ENCODE measurements around the gene GPATCH4. TPM values are rescaled to one million over a fixed set of nuclear protein-coding genes. Genes with fewer than 3 reads are reported as not detected.

Gene GPATCH4
- total RNA-seq, 1 experiment from 2014 or later, result 53.5 TPM

DNA sequence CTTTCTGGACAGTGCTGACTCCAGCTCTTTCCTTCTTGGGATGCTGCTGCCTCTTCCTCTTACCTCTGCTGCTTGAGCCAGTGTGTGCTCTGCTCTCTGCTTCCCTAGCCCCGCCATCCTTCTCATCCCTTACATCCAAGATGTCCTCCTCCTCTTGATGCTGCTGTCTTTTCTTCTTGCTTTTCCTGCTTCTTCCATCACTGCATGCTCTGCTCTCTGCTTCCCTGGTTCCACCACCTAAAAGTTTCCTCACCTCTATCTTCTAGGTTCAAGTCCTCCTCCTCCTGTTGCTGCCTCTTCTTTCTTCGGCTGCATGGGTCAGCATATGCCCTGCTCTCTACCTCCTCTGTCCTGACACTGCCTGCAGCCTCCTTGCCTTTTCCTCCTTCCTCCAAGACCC, 6.3 kb downstream of the GPATCH4 start:
- Mint-ChIP-seq H3K27ac (ENCODE audit: unreplicated experiment) (no peak overlapping the region), H3K9me3 (ENCODE audit: unreplicated experiment) (no peaks in the 10 kb centered on the region), H3K4me3 (ENCODE audit: unreplicated experiment) (no peak overlapping the region), H3K27me3 (ENCODE audit: insufficient read depth, unreplicated experiment) (no peaks in the 10 kb centered on the region), H3K4me1 (ENCODE audit: low read depth, unreplicated experiment) (peaks cover 16% of the 10 kb centered on the region), H3K36me3 (ENCODE audit: insufficient read depth, unreplicated experiment) (peaks cover 38% of the 10 kb centered on the region)
- Histone ChIP-seq H3K4me3 (ENCODE audit: low read depth, low read length) (no peak overlapping the region), H3K4me1 (peaks cover 8% of the 10 kb centered on the region; the same call in 1 of the 2 replicates), H3K36me3 (ENCODE audit: control insufficient read depth, insufficient read depth, low read length) (peaks cover 4% of the 10 kb centered on the region; the same call in 1 of the 2 replicates), H3K9me3 (no peaks in the 10 kb centered on the region), H3K27me3 (replicated peaks; ENCODE audit: control insufficient read depth, insufficient read depth, low read length) (no peaks in the 10 kb centered on the region)
- CTCF ChIA-PET, result interaction anchor here (1.5 kb wide), 1 partner anchor 14 kb away, joined by 3 read pairs; no protein-coding TSS in a partner anchor
- no peak for DNase-seq
- TF ChIP-seq CTCF (IDR thresholded peaks at IDR 0.05; ENCODE audit: insufficient read depth in 1 of 2, low read depth in 1 of 2, low read length in 1 of 2, severe bottlenecking in 1 of 2, unreplicated experiment in 1 of 2), result no peak
- POLR2A ChIA-PET, result no interaction called here
- intact Hi-C loops (cut with micrococcal nuclease; ENCODE audit: unreplicated experiment), result no loop called here
- no TSS peak for BruUV-seq (replicated peaks)

- H3K4me1 Mint-ChIP-seq (ENCODE audit: low read depth, unreplicated experiment), result peaks cover 16% of the 10 kb centered on the region
- no TSS peak for BruUV-seq (replicated peaks)
- Histone ChIP-seq H3K4me3 (ENCODE audit: low read depth, low read length) (no peak overlapping the region), H3K4me1 (peaks cover 8% of the 10 kb centered on the region; the same call in 1 of the 2 replicates), H3K27me3 (replicated peaks; ENCODE audit: control insufficient read depth, insufficient read depth, low read length) (no peaks in the 10 kb centered on the region), H3K36me3 (ENCODE audit: control insufficient read depth, insufficient read depth, low read length) (peaks cover 4% of the 10 kb centered on the region; the same call in 1 of the 2 replicates), H3K9me3 (no peaks in the 10 kb centered on the region)
- intact Hi-C loops (cut with micrococcal nuclease; ENCODE audit: unreplicated experiment), result no loop called here
- H3K36me3 Mint-ChIP-seq (ENCODE audit: insufficient read depth, unreplicated experiment), result peaks cover 38% of the 10 kb centered on the region
- CTCF ChIA-PET, result interaction anchor here (0.5 to 0.6 kb wide), 2 partner anchors 33 to 256 kb away, joined by 3 read pairs; partner anchors contain the start of gene CCT3
- no peak overlapping the region for H3K27ac Mint-ChIP-seq (ENCODE audit: unreplicated experiment)
- TF ChIP-seq CTCF (IDR thresholded peaks at IDR 0.05; ENCODE audit: insufficient read depth in 1 of 2, low read depth in 1 of 2, low read length in 1 of 2, severe bottlenecking in 1 of 2, unreplicated experiment in 1 of 2), result no peak
- H3K4me3 Mint-ChIP-seq (ENCODE audit: unreplicated experiment), result no peak overlapping the region
- H3K9me3 Mint-ChIP-seq (ENCODE audit: unreplicated experiment), result no peaks in the 10 kb centered on the region
- no peaks in the 10 kb centered on the region for H3K27me3 Mint-ChIP-seq (ENCODE audit: insufficient read depth, unreplicated experiment)
- DNase-seq, result no peak
- POLR2A ChIA-PET, result no interaction called here
These were observed 7.1 kb downstream of the GPATCH4 start for GRCh38 chr1:156594190-156594589.

DNA sequence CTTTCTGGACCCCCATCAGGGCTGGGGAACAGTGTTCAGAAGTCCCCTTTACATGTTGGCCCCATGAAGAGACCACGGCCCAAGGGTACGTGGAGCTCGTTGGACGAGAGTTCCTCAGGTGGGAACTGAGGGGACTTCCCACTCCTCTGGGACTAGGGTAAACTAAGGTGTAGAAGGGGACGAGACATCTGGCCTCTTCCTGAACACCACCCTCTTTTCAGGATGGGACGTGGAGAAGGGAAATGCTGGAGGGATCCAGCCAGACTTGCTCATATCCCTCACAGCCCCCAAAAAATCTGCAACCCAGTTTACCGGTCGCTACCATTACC, 7.7 kb downstream of the GPATCH4 start:
- intact Hi-C loops (cut with micrococcal nuclease; ENCODE audit: unreplicated experiment), result no loop called here
- Histone ChIP-seq H3K4me1 (peaks cover 8% of the 10 kb centered on the region; the same call in 1 of the 2 replicates), H3K27me3 (replicated peaks; ENCODE audit: control insufficient read depth, insufficient read depth, low read length) (no peaks in the 10 kb centered on the region), H3K36me3 (ENCODE audit: control insufficient read depth, insufficient read depth, low read length) (peaks cover 4% of the 10 kb centered on the region; the same call in 1 of the 2 replicates), H3K4me3 (ENCODE audit: low read depth, low read length) (no peak overlapping the region), H3K9me3 (no peaks in the 10 kb centered on the region)
- Mint-ChIP-seq H3K4me3 (ENCODE audit: unreplicated experiment) (no peak overlapping the region), H3K36me3 (ENCODE audit: insufficient read depth, unreplicated experiment) (peaks cover 34% of the 10 kb centered on the region), H3K9me3 (ENCODE audit: unreplicated experiment) (no peaks in the 10 kb centered on the region), H3K27ac (ENCODE audit: unreplicated experiment) (no peak overlapping the region), H3K4me1 (ENCODE audit: low read depth, unreplicated experiment) (peaks cover 16% of the 10 kb centered on the region), H3K27me3 (ENCODE audit: insufficient read depth, unreplicated experiment) (no peaks in the 10 kb centered on the region)
- POLR2A ChIA-PET, result no interaction called here
- CTCF ChIA-PET, result interaction anchor here (0.6 kb wide), 1 partner anchor 34 kb away, joined by 3 read pairs; no protein-coding TSS in a partner anchor
- no peak for TF ChIP-seq CTCF (IDR thresholded peaks at IDR 0.05; ENCODE audit: insufficient read depth in 1 of 2, low read depth in 1 of 2, low read length in 1 of 2, severe bottlenecking in 1 of 2, unreplicated experiment in 1 of 2)
- BruUV-seq (replicated peaks), result no TSS peak
- no peak for DNase-seq

Measured in Caco-2 (cell line).